OCI-LY7 (cell line): ENCODE data around the gene SPRYD4.

Experiments used
- CTCF ChIP-seq: fragments of 200-600 bp; sonication (generic); conservative IDR thresholded peaks from 2 replicates; pipeline ENCODE4 v1.5.1; 2014; ENCODE audit warnings: mild to moderate bottlenecking, antibody characterized with exemption, low read length, moderate library complexity, mixed read lengths
- EZH2phosphoT487 ChIP-seq: fragments of 200-600 bp; sonication (generic); IDR thresholded peaks from 2 replicates; pipeline ENCODE4 v1.6.1; 2018; ENCODE audit warnings: low read depth, borderline replicate concordance, mild to moderate bottlenecking, mixed run types, antibody characterized with exemption, low read length, moderate library complexity, mixed read lengths

- TF ChIP-seq CTCF (no peak), EZH2phosphoT487 (no peak)
These were observed 43.2 kb upstream of the SPRYD4 start for GRCh38 chr12:56425193-56425592.
